ENCODE measurements around the gene FAM193A. TPM values are rescaled to one million over a fixed set of nuclear protein-coding genes. Genes with fewer than 3 reads are reported as not detected.
"Not testable (repeated sequence)": the region's sequence is repeated elsewhere in the genome, so short reads cannot be mapped to it uniquely, and the experiment has no call there.

The FAM193A gene
- total RNA-seq, 6 experiments from 2014 or later, result 20.4 to 22.3 (median 20.8) TPM

GRCh38 chr4:2768921-2769336 is 232.5 kb downstream of the FAM193A start:
- Mint-ChIP-seq H3K9me3 (peaks cover 8% of the 10 kb centered on the region; the same call in 1 of the 2 replicates), H3K27ac (no peak overlapping the region), H3K27me3 (ENCODE audit: insufficient read depth) (peaks cover 2% of the 10 kb centered on the region), H3K4me3 (no peak overlapping the region), H3K36me3 (ENCODE audit: low read depth) (no peaks in the 10 kb centered on the region), H3K4me1 (ENCODE audit: low read depth) (peaks cover 10% of the 10 kb centered on the region)
- DNase-seq, result no peak
- TF ChIP-seq CTCF (IDR thresholded peaks at IDR 0.05), result no peak

GRCh38 chr4:2771264-2771663 is 234.8 kb downstream of the FAM193A start:
- TF ChIP-seq CTCF (IDR thresholded peaks at IDR 0.05), result no peak
- no peak overlapping the region for H3K4me3 Mint-ChIP-seq
- DNase-seq, result no peak
- H3K4me1 Mint-ChIP-seq (ENCODE audit: low read depth), result peaks cover 10% of the 10 kb centered on the region
- H3K9me3 Mint-ChIP-seq, result peaks cover 8% of the 10 kb centered on the region; the same call in 1 of the 2 replicates
- H3K27me3 Mint-ChIP-seq (ENCODE audit: insufficient read depth), result peaks cover 2% of the 10 kb centered on the region
- H3K36me3 Mint-ChIP-seq (ENCODE audit: low read depth), result no peaks in the 10 kb centered on the region
- no peak overlapping the region for H3K27ac Mint-ChIP-seq

- Mint-ChIP-seq H3K36me3 (ENCODE audit: low read depth) (peaks cover 27% of the 10 kb centered on the region), H3K9me3 (peaks cover 35% of the 10 kb centered on the region)
- H3K27ac Mint-ChIP-seq; H3K4me1 Mint-ChIP-seq (ENCODE audit: low read depth); H3K4me3 Mint-ChIP-seq; H3K27me3 Mint-ChIP-seq (ENCODE audit: insufficient read depth); DNase-seq: not testable (repeated sequence)
These were observed 244.2 kb downstream of the FAM193A start for GRCh38 chr4:2780643-2781042.

GRCh38 chr4:2781911-2782310 is 245.5 kb downstream of the FAM193A start:
- Mint-ChIP-seq H3K4me1 (ENCODE audit: low read depth) (no peaks in the 10 kb centered on the region), H3K27me3 (ENCODE audit: insufficient read depth) (peaks cover 6% of the 10 kb centered on the region), H3K4me3 (no peak overlapping the region), H3K36me3 (ENCODE audit: low read depth) (peaks cover 27% of the 10 kb centered on the region), H3K9me3 (peaks cover 35% of the 10 kb centered on the region), H3K27ac (no peak overlapping the region)
- TF ChIP-seq CTCF (IDR thresholded peaks at IDR 0.05), result no peak
- no peak for DNase-seq

Other genes starting within 250 kb of the FAM193A start
- 1 to 10 TPM; 1.8 to 5.4 (median 2.2) TPM for gene ZFYVE28, start 118.0 kb upstream of the FAM193A start, total RNA-seq (2021; fragmentation: NEBNext Ultra II Directional; extraction: Animal tissue kit (Norgen Biotek cat#: 25700))
- not detected for gene CFAP99, start 117.7 kb upstream of the FAM193A start, total RNA-seq (2021; fragmentation: NEBNext Ultra II Directional; extraction: Animal tissue kit (Norgen Biotek cat#: 25700))
- gene RNF4, start 67.5 kb upstream of the FAM193A start, total RNA-seq (2021; fragmentation: NEBNext Ultra II Directional; extraction: Animal tissue kit (Norgen Biotek cat#: 25700)), result 10 to 100 TPM; 46.1 to 52.8 (median 49.9) TPM
- gene TNIP2, start 219.7 kb downstream of the FAM193A start, total RNA-seq (2021; fragmentation: NEBNext Ultra II Directional; extraction: Animal tissue kit (Norgen Biotek cat#: 25700)), result 10 to 100 TPM; 28.6 to 32.0 (median 30.9) TPM